ENCODE data around the gene TAF11L10.

DNA sequence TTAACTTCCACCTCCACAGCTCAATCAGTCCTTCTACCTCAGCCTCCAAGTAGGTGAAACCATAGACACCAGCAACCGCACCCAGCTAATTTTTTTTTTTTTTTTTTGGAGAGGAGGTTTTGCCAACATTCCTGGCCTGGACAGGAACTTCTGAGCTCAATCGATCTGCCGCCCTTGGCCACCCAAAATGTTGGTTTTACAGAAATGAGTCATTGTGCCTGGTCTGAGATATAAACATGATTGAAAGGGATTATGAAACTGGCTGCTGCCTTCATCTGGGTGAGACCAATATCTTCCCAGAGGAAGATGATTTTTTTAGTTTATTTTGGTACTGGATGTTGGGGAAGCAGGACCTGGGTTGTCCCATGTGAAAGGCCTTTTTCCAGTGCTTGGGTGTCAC, 21.7 kb upstream of the TAF11L10 start:
- no peak for TF ChIP-seq EZH2 (IDR thresholded peaks at IDR 0.05; ENCODE audit: insufficient read depth, poor library complexity, severe bottlenecking)
- no peak for TF ChIP-seq EZH2phosphoT487 (IDR thresholded peaks at IDR 0.05; ENCODE audit: insufficient read depth, low read depth)
